Left lung (tissue), 10 donors: ENCODE results near the gene CD48. TPM values are rescaled to one million over a fixed set of nuclear protein-coding genes. Genes with fewer than 3 reads are reported as not detected.
A peak's percentile ranks its signal among the peaks of the same experiment; 100 is the strongest.

Experiments used
- ATAC-seq: fragments of 200-7000 bp; cut with Tn5 transposase; one replicate; pipeline ENCODE4 v1.9.1; 2020; ENCODE audit warnings: moderate library complexity
- DNase-seq, 4 donors: peaks; one replicate each; pipeline ENCODE4 v3.0.0-alpha.2; 2013 to 2020
- H3K27ac ChIP-seq, 2 donors: fragments of 200-600 bp; sonication (generic) in 1 of 2; one replicate each; pipeline versions ENCODE4 v1.5.0 to v1.8.0; 2020 to 2021
- H3K27me3 ChIP-seq, 2 donors: fragments of 200-600 bp; sonication (generic) in 1 of 2; one replicate each; pipeline versions ENCODE4 v1.5.0 to v1.8.0; 2020 to 2021
- H3K36me3 ChIP-seq, 2 donors: fragments of 200-600 bp; sonication (generic) in 1 of 2; one replicate each; pipeline versions ENCODE4 v1.5.0 to v1.8.0; 2020 to 2021
- H3K4me1 ChIP-seq, 2 donors: fragments of 200-600 bp; one replicate each; pipeline ENCODE4 v1.8.0; 2021
- H3K4me3 ChIP-seq, 2 donors: fragments of 200-600 bp; sonication (generic) in 1 of 2; one replicate each; pipeline versions ENCODE4 v1.5.0 to v1.8.0; 2020 to 2021; ENCODE audit warnings: mild to moderate bottlenecking in 1 of 2
- H3K9me3 ChIP-seq, 2 donors: fragments of 200-600 bp; sonication (generic) in 1 of 2; one replicate each; pipeline versions ENCODE4 v1.5.0 to v1.8.0; 2020 to 2021
- intact Hi-C, 2 donors: fragments of 100-400 bp; cut with DNase I; formaldehyde crosslinking; loops; one replicate each; pipeline versions ENCODE4 v1.11.2 to v1.14.2; 2022
- polyA plus RNA-seq, 6 donors: library from polyadenylated mRNA; unstranded; fragments of 120-200 nt; gene quantifications; one replicate each; pipeline ENCODE4 v1.2.1, GENCODE V29; 2013; ENCODE audit not compliant: insufficient read length in 6 of 6
- total RNA-seq, 2 donors: library from RNA; stranded (reverse); fragmentation: NEBNext Ultra II Directional; extraction: Animal tissue kit (Norgen Biotek cat#: 25700); gene quantifications; one replicate each; pipeline ENCODE4 v1.2.1, GENCODE V29; 2021
- TF ChIP-seq, protein P1 (sequence below), 2 donors: fragments of 200-600 bp; sonication (generic) in 1 of 2; IDR thresholded peaks; one replicate each; pipeline versions ENCODE4 v1.5.0 to v1.8.0; 2021; ENCODE audit warnings: antibody characterized with exemption in 2 of 2
- donor health status: DM: no; HTN: yes; CAD: no.
- donor health status: DM: no; HTN: no; CAD: no.

CD48 gene
- total and polyA plus RNA-seq, 8 donors, result 5.8 to 35.5 (median 7.5) TPM

DNA sequence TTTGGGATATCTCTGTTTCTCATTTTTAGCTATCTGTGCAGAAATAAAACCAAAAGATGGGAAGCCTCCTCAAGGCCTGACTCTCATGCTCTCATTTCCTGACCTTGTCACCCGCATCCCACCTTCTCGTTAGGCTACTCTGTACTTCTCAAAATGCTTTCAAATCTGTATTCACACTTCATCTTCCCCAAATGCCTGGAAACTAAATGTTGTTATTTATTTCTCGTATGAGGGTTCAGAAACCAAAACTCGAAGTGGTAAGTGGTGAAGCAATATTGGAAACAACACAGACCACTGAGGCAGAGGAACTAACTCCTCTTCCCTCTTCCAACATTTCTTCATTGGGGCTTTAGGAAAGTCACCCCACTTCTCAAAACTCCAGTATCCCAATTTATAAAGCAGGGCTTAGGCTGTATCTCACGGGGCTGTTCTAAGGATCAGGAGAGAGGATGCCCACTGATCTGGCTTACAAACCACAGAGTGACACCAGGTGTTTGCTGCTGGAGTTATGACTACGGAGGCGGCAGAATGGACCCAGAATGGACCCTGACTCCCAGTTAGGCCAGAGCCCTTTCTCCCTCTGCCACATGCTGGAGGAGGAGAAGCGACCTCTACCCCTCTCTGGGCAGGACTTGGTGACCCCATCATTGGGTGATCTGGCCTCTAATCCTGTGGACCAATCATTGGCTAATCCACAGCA is 31.0 kb upstream of the CD48 start:
- peak overlapping the region in 1 of 2 donors; percentile 55 for H3K27ac ChIP-seq
- H3K36me3 ChIP-seq, result no peaks in the 10 kb centered on the region
- intact Hi-C loops, result no loop called here
- H3K9me3 ChIP-seq, result peaks cover 0 to under 1% of the 10 kb centered on the region in 2 donors
- no peak for ATAC-seq
- H3K4me1 ChIP-seq, result peaks cover 0 to 52% of the 10 kb centered on the region in 2 donors
- no peaks in the 10 kb centered on the region for H3K27me3 ChIP-seq
- H3K4me3 ChIP-seq, result peak overlapping the region in 1 of 2 donors; percentile 43
- no peak for DNase-seq
- TF ChIP-seq, protein P1, sequence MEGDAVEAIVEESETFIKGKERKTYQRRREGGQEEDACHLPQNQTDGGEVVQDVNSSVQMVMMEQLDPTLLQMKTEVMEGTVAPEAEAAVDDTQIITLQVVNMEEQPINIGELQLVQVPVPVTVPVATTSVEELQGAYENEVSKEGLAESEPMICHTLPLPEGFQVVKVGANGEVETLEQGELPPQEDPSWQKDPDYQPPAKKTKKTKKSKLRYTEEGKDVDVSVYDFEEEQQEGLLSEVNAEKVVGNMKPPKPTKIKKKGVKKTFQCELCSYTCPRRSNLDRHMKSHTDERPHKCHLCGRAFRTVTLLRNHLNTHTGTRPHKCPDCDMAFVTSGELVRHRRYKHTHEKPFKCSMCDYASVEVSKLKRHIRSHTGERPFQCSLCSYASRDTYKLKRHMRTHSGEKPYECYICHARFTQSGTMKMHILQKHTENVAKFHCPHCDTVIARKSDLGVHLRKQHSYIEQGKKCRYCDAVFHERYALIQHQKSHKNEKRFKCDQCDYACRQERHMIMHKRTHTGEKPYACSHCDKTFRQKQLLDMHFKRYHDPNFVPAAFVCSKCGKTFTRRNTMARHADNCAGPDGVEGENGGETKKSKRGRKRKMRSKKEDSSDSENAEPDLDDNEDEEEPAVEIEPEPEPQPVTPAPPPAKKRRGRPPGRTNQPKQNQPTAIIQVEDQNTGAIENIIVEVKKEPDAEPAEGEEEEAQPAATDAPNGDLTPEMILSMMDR (IDR thresholded peaks at IDR 0.05), result no peak

DNA sequence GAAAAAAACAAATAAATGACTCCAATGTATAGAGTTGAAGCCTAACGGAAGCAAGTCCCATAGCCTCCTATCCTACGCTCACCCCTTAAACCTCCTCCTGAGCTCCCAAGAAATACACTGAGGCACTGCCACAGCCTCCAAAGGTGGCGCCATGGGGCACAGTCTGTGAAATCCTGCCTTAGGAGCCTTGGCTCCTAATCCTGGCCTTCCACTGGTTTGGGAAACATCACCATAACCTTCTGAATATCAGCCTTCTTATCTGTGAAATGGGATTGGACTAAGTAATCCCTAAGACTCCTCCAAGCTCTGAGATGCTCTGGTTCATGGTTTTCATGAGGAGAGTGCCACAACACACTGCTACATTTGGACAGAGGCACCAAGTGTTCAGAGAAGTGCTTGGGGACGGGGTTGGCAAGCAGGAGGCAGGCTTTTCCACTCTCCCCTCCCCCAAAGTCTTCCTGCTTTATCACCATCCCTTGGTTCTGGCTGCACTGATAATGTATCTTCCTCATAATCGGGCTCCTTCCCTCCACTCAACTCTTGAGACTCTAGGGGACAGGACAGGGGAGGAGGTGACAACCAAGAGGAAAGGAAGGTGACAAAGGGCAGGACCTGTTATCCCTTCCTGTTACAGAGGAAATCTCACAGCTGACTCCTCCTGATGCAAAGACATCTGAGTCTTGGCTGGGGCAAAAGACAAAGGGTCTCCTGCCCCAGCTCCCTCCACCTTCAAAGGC is 30.2 kb upstream of the CD48 start:
- Histone ChIP-seq H3K36me3 (no peaks in the 10 kb centered on the region), H3K9me3 (peaks cover 0 to 8% of the 10 kb centered on the region in 2 donors), H3K27me3 (no peaks in the 10 kb centered on the region), H3K4me3 (peak overlapping the region in 1 of 2 donors; percentile 43), H3K4me1 (peaks cover 0 to 52% of the 10 kb centered on the region in 2 donors), H3K27ac (peak overlapping the region in 1 of 2 donors; percentile 55)
- ATAC-seq (no peak), DNase-seq (no peak)
- intact Hi-C loops, result no loop called here
- TF ChIP-seq, protein P1 (IDR thresholded peaks at IDR 0.05), result no peak

DNA sequence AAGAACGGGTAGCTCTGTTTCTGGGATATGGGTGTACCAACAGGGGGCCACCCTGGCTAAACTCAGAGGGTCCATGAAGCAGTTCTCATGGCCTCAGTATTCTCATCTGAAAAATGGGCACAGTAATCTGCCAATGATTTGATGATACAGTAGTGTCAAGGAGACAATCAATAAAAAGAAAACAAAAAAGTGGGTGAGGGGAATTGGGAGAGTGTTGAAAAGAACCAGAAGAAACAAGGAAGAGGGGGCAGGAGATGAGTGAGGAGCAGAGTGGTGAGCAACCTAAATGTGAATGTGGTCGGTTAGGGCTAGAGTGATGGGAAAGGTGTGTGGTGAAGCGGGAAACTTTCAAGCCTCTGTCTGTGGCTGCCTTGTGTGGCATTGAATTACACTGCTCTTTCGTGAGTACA is 29.5 kb upstream of the CD48 start:
- intact Hi-C loops, result no loop called here
- H3K9me3 ChIP-seq, result peaks cover 0 to 12% of the 10 kb centered on the region in 2 donors
- H3K4me3 ChIP-seq, result peak overlapping the region in 1 of 2 donors; percentile 43
- DNase-seq, result no peak
- H3K36me3 ChIP-seq, result no peaks in the 10 kb centered on the region
- TF ChIP-seq, protein P1 (IDR thresholded peaks at IDR 0.05), result no peak
- no peak for ATAC-seq
- H3K27me3 ChIP-seq, result no peaks in the 10 kb centered on the region
- no peak overlapping the region for H3K27ac ChIP-seq
- H3K4me1 ChIP-seq, result peaks cover 0 to 52% of the 10 kb centered on the region in 2 donors

DNA sequence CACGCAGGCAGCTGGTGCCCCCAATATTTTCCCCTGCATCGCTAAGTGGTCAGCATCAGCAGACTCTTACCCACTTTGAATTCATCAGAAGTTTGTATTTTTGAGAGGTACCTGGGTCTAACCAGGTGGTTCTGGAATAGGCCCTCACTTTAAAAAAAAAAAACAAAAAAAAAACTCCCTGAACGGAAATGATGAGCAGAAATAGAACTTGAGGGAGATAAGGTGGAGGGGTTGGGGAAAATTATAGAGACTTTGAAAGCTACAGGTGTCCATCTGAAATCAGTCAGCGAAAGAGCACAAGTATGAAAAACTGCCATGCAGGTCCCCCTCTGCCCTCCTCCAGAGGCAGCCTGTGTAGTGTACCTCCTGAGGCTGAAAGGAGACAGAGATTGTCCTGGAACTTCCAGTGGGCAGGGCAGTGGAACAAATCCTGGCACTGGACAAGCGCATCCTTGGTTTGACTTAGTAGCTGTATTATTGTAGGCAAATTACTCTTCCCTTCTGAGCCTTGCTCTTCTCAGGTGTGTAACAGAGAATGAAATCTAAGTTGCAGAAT is 28.6 kb upstream of the CD48 start:
- no peaks in the 10 kb centered on the region for H3K27me3 ChIP-seq
- no peak overlapping the region for H3K27ac ChIP-seq
- H3K4me3 ChIP-seq, result peak overlapping the region in 1 of 2 donors; percentile 43

More for the DNA sequence above, 28.6 kb upstream of the CD48 start:
- DNase-seq (no peak), ATAC-seq (no peak)
- Histone ChIP-seq H3K4me1 (peaks cover 0 to 52% of the 10 kb centered on the region in 2 donors), H3K36me3 (no peaks in the 10 kb centered on the region), H3K9me3 (peaks cover 0 to 12% of the 10 kb centered on the region in 2 donors)
- intact Hi-C loops, result no loop called here
- TF ChIP-seq, protein P1 (IDR thresholded peaks at IDR 0.05), result no peak
